Keratinocyte (primary cell): ENCODE data around the gene CDH10. TPM values are rescaled to one million over a fixed set of nuclear protein-coding genes. Genes with fewer than 3 reads are reported as not detected.

Experiments
- DNase-seq: peaks from one replicate; pipeline ENCODE4 v3.0.0-alpha.2; 2011; ENCODE audit warnings: low read depth, missing footprints, low spot score
- FAIRE-seq: peaks from 2 replicates; lab custom pipeline; 2011; peaks lifted over from hg19 to GRCh38; lab: Jason Lieb, UNC
- H2AFZ ChIP-seq: 2 replicates; pipeline ENCODE4 v1.6.0; 2012; ENCODE audit warnings: low read length, control low read depth, inconsistent platforms; ENCODE audit not compliant: control insufficient read depth
- H3K27ac ChIP-seq: 2 replicates; pipeline ENCODE4 v1.5.1; 2011; ENCODE audit warnings: low read length; ENCODE audit not compliant: control insufficient read depth, insufficient read depth
- H3K27me3 ChIP-seq: 3 replicates; pipeline ENCODE4 v1.6.0; 2011; ENCODE audit warnings: low read length; ENCODE audit not compliant: control insufficient read depth, insufficient read depth; ENCODE audit errors: extremely low read depth
- H3K36me3 ChIP-seq, 2 experiments: 2 replicates in 1 of 2; 3 replicates in 1 of 2; pipeline ENCODE4 v1.5.1; 2011; ENCODE audit warnings: low read length in 2 of 2, mild to moderate bottlenecking in 1 of 2; ENCODE audit not compliant: control insufficient read depth in 2 of 2, insufficient read depth in 2 of 2; ENCODE audit errors: extremely low read depth in 1 of 2
- H3K4me1 ChIP-seq: 3 replicates; pipeline ENCODE4 v1.5.1; 2011; ENCODE audit warnings: low read length; ENCODE audit not compliant: control insufficient read depth, insufficient read depth; ENCODE audit errors: extremely low read depth
- H3K4me2 ChIP-seq: 3 replicates; pipeline ENCODE4 v1.6.0; 2011; ENCODE audit warnings: low read depth, low read length; ENCODE audit not compliant: control insufficient read depth, insufficient read depth; ENCODE audit errors: extremely low read depth
- H3K4me3 ChIP-seq, 3 experiments: fragments of 200-600 bp in 1 of 3; sonication (generic) in 1 of 3; 2 replicates in 2 of 3; 3 replicates in 1 of 3; pipeline ENCODE4 v1.5.1; 2011 to 2016; ENCODE audit warnings: low read length in 3 of 3, mild to moderate bottlenecking in 3 of 3, control low read depth in 2 of 3, inconsistent platforms in 1 of 3, low read depth in 1 of 3, mixed read lengths in 1 of 3, mixed run types in 1 of 3, moderate library complexity in 1 of 3; ENCODE audit not compliant: control insufficient read depth in 2 of 3, insufficient read depth in 2 of 3; ENCODE audit errors: extremely low read depth in 1 of 3
- H3K79me2 ChIP-seq: 2 replicates; pipeline ENCODE4 v1.6.0; 2012; ENCODE audit warnings: low read length; ENCODE audit not compliant: control insufficient read depth, insufficient read depth
- H3K9ac ChIP-seq: 3 replicates; pipeline ENCODE4 v1.6.0; 2011; ENCODE audit warnings: low read length; ENCODE audit not compliant: control insufficient read depth, insufficient read depth; ENCODE audit errors: extremely low read depth
- H3K9me1 ChIP-seq: 3 replicates; pipeline ENCODE4 v1.6.0; 2011; ENCODE audit warnings: low read length; ENCODE audit not compliant: control insufficient read depth, insufficient read depth; ENCODE audit errors: extremely low read depth
- H3K9me3 ChIP-seq: 2 replicates; pipeline ENCODE4 v1.5.1; 2012; ENCODE audit warnings: low read depth, low read length; ENCODE audit not compliant: control insufficient read depth
- H4K20me1 ChIP-seq: 3 replicates; pipeline ENCODE4 v1.6.0; 2011; ENCODE audit warnings: low read length; ENCODE audit not compliant: control insufficient read depth, insufficient read depth; ENCODE audit errors: extremely low read depth
- EZH2 ChIP-seq: IDR thresholded peaks from one replicate; pipeline ENCODE4 v1.6.1; 2012; ENCODE audit warnings: inconsistent platforms, mild to moderate bottlenecking, low read length, moderate library complexity
- dilution Hi-C: fragments of 300-500 bp; cut with MboI; formaldehyde crosslinking; loops from one replicate; pipeline ENCODE4 v1.7.0; 2020; ENCODE audit warnings: low sequenced_read_pairs; ENCODE audit not compliant: extremely low pct_ligation_motif_present
- polyA plus RNA-seq, 5 experiments: library from polyadenylated mRNA; depleted of rRNA in 3 of 5; stranded (reverse) in 3 of 5; stranded (forward) in 1 of 5; unstranded in 1 of 5; fragments of >200 nt; gene quantifications; 1 replicate in 1 of 5; 2 replicates in 3 of 5; 3 replicates in 1 of 5; pipeline versions ENCODE4 v1.2.1 to v1.2.3, GENCODE V29; 2011 to 2012; ENCODE audit warnings: missing spikeins in 2 of 5, low read depth in 1 of 5, low replicate concordance in 1 of 5
- TF ChIP-seq, protein P1 (sequence below), 3 experiments: IDR thresholded peaks in 1 of 3; conservative IDR thresholded peaks in 1 of 3; optimal IDR thresholded peaks in 1 of 3; 2 replicates in 2 of 3; 3 replicates in 1 of 3; pipeline versions ENCODE3 to v1.5.1; 2011; ENCODE audit warnings: low read length in 3 of 3, mild to moderate bottlenecking in 3 of 3, moderate library complexity in 2 of 3, control low read depth in 1 of 3, inconsistent platforms in 1 of 3; ENCODE audit not compliant: insufficient read depth in 2 of 3; ENCODE audit errors: extremely low read depth in 1 of 3

CDH10 gene
- polyA plus RNA-seq, 1 donor (not counting 4 experiments of a cell fraction or from before 2014, with no cell fraction given), result 0.26 TPM

- Histone ChIP-seq H3K9me3 (peaks cover 1% of the 10 kb centered on the region), H3K9ac (no peak overlapping the region), H3K27me3 (no peaks in the 10 kb centered on the region), H3K4me3 (no peak overlapping the region), H3K79me2 (no peaks in the 10 kb centered on the region), H3K9me1 (no peaks in the 10 kb centered on the region), H3K27ac (no peak overlapping the region), H3K36me3 (no peaks in the 10 kb centered on the region), H3K4me1 (no peaks in the 10 kb centered on the region), H2AFZ (no peak overlapping the region), H3K4me2 (no peak overlapping the region), H4K20me1 (no peaks in the 10 kb centered on the region)
- TF ChIP-seq, protein P1, sequence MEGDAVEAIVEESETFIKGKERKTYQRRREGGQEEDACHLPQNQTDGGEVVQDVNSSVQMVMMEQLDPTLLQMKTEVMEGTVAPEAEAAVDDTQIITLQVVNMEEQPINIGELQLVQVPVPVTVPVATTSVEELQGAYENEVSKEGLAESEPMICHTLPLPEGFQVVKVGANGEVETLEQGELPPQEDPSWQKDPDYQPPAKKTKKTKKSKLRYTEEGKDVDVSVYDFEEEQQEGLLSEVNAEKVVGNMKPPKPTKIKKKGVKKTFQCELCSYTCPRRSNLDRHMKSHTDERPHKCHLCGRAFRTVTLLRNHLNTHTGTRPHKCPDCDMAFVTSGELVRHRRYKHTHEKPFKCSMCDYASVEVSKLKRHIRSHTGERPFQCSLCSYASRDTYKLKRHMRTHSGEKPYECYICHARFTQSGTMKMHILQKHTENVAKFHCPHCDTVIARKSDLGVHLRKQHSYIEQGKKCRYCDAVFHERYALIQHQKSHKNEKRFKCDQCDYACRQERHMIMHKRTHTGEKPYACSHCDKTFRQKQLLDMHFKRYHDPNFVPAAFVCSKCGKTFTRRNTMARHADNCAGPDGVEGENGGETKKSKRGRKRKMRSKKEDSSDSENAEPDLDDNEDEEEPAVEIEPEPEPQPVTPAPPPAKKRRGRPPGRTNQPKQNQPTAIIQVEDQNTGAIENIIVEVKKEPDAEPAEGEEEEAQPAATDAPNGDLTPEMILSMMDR (optimal IDR thresholded peaks at IDR 0.05 in 1 of 3, IDR thresholded peaks at IDR 0.05 in 1 of 3, conservative IDR thresholded peaks at IDR 0.05 in 1 of 3; ENCODE audit: extremely low read depth in 1 of 3, insufficient read depth in 2 of 3, low read length in 3 of 3), result no peak
- TF ChIP-seq EZH2, result no peak
- dilution Hi-C loops, result no loop called here
- FAIRE-seq (no peak), DNase-seq (no peak)
These were observed 134.8 kb downstream of the CDH10 start for GRCh38 chr5:24509943-24510342.

- no peaks in the 10 kb centered on the region for H3K9me1 ChIP-seq
- FAIRE-seq (no peak), DNase-seq (no peak)
- H3K27ac ChIP-seq, result no peak overlapping the region
- no peak overlapping the region for H2AFZ ChIP-seq
- H3K27me3 ChIP-seq, result no peaks in the 10 kb centered on the region
- no peaks in the 10 kb centered on the region for H3K36me3 ChIP-seq
- no peak overlapping the region for H3K4me3 ChIP-seq
- H3K9me3 ChIP-seq, result peaks cover 1% of the 10 kb centered on the region
- no peaks in the 10 kb centered on the region for H3K79me2 ChIP-seq
- no peaks in the 10 kb centered on the region for H3K4me1 ChIP-seq
- H3K4me2 ChIP-seq, result no peak overlapping the region
- TF ChIP-seq, protein P1 (optimal IDR thresholded peaks at IDR 0.05 in 1 of 3, IDR thresholded peaks at IDR 0.05 in 1 of 3, conservative IDR thresholded peaks at IDR 0.05 in 1 of 3; ENCODE audit: extremely low read depth in 1 of 3, insufficient read depth in 2 of 3, low read length in 3 of 3), result no peak
- TF ChIP-seq EZH2, result no peak
- no peak overlapping the region for H3K9ac ChIP-seq
- H4K20me1 ChIP-seq, result no peaks in the 10 kb centered on the region
- dilution Hi-C loops, result no loop called here
These were observed 139.5 kb downstream of the CDH10 start for GRCh38 chr5:24505258-24505657.
